Measurements from ENCODE around the gene LYZL1. TPM values are rescaled to one million over a fixed set of nuclear protein-coding genes. Genes with fewer than 3 reads are reported as not detected.
"Not testable (repeated sequence)": the region's sequence is repeated elsewhere in the genome, so short reads cannot be mapped to it uniquely, and the experiment has no call there.

LYZL1 gene
- not detected for total RNA-seq
- long read RNA-seq = 0 reads

DNA sequence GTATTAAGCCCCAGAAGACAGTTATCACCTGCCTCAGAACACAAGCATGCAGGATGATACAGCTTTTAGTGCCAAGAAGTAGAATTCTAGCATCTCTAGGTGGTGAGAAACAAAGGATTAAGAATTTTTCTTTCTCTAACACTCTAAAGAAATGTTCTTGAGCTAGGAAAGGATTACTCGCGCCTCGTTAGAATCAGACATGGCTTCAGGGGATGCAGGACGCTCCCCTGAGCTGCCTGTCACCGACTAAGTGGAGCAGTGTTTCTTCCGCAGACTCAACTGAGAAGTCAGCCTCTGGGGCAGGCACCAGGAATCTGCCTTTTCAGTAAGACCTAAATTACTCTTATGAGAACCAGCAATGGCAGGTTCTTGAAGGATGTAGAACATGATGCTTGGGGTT, at the start of gene LYZL1:
Gene LYZL1 (plus strand): TSS at position 165 of the 400 bp plus-strand sequence. CDS start 2,798 bp downstream, outside the sequence.
- H3K9me3 ChIP-seq; H3K27ac ChIP-seq; DNase-seq; H3K27me3 ChIP-seq; ATAC-seq; H3K4me1 ChIP-seq; H3K4me3 ChIP-seq; intact Hi-C loops (cut with DNase I); H3K36me3 ChIP-seq: not testable (repeated sequence)

DNA sequence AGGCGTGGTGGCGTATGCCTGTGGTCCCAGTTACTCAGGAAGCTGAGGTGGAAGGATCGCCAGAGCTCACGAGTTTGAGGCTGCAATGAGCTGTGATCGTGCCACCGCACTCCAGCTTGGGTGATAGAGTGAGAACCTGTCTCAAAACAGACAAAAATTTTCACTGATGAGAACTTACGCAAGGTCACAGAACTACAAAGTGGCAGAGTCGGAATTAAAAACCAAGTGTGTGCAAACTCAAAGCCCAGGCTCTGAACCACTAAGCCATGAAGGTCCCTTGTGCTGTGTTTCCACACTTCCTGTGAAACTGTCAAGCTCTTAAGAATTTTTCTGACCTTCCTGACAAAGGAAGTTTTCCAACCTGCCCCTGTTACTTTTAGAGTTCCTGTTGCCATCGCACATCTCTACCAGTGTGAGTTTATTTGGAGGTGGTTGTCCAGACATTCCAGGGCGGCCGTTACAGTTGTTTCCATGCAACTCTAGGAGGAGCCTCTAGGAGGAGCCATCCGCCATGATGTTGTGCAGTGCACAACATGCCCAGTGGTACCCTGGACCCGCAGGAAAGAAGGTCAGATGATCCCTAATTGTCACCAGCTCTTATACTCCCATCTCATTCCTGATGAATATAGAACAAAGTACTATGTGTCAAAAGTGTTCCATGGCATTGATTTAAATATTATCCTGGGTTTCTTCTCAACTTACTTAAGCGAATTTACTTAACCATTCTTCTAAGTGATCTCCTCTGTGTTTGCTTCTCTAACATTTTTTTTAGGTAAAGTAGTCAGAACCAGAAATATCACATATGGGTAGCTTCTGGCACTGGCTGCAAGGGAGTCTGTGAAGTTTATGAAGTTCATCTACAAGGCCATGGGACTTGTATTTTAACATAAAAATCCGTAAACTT, 49.0 kb upstream of the LYZL1 start:
- Histone ChIP-seq H3K27ac (no peak overlapping the region), H3K4me1 (no peaks in the 10 kb centered on the region), H3K4me3 (no peak overlapping the region), H3K9me3 (no peaks in the 10 kb centered on the region), H3K27me3 (no peaks in the 10 kb centered on the region), H3K36me3 (no peaks in the 10 kb centered on the region)
- intact Hi-C loops (cut with DNase I) = no loop called here
- no peak for DNase-seq
- ATAC-seq = peak; percentile 64
- TF ChIP-seq, protein P1, sequence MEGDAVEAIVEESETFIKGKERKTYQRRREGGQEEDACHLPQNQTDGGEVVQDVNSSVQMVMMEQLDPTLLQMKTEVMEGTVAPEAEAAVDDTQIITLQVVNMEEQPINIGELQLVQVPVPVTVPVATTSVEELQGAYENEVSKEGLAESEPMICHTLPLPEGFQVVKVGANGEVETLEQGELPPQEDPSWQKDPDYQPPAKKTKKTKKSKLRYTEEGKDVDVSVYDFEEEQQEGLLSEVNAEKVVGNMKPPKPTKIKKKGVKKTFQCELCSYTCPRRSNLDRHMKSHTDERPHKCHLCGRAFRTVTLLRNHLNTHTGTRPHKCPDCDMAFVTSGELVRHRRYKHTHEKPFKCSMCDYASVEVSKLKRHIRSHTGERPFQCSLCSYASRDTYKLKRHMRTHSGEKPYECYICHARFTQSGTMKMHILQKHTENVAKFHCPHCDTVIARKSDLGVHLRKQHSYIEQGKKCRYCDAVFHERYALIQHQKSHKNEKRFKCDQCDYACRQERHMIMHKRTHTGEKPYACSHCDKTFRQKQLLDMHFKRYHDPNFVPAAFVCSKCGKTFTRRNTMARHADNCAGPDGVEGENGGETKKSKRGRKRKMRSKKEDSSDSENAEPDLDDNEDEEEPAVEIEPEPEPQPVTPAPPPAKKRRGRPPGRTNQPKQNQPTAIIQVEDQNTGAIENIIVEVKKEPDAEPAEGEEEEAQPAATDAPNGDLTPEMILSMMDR (IDR thresholded peaks at IDR 0.05) = peak; percentile 32

DNA sequence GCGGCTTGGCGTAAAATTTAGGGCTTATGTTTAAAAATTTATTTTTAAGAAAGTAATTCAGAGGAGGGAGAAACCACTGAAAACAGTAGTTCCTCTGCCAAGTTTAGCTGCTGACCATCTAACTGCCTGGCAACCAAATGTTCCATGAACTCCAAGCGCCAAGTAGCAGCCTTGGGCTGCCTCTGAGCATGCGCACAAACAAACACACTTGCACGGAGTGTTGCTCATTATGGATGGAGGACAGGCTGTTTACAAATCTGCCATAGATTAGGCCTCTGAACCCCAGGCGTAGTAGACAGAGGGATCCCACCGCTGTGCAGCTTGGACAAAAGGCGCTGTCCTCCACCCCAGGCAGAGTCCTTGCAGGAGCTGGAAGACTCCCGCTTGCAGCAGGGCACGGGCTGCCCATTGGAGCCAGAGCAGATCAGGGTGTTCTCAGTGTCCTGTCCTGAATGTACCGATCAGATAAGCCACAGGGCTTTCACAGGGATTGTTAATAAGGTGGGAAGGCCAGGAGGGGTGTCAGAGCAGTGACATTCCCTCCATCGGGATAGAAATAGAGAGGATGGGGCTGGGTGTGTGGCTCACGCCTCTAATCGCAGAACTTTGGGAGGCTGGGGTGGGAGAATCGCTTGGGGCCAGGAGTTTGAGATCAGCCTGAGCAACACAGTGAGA, 47.7 kb upstream of the LYZL1 start:
- Histone ChIP-seq H3K4me3 (no peak overlapping the region), H3K27ac (no peak overlapping the region), H3K9me3 (no peaks in the 10 kb centered on the region), H3K27me3 (peaks cover 6% of the 10 kb centered on the region), H3K36me3 (no peaks in the 10 kb centered on the region), H3K4me1 (no peaks in the 10 kb centered on the region)
- no peak for DNase-seq
- TF ChIP-seq, protein P1 (IDR thresholded peaks at IDR 0.05) = no peak
- intact Hi-C loops (cut with DNase I) = no loop called here
- ATAC-seq = no peak

DNA sequence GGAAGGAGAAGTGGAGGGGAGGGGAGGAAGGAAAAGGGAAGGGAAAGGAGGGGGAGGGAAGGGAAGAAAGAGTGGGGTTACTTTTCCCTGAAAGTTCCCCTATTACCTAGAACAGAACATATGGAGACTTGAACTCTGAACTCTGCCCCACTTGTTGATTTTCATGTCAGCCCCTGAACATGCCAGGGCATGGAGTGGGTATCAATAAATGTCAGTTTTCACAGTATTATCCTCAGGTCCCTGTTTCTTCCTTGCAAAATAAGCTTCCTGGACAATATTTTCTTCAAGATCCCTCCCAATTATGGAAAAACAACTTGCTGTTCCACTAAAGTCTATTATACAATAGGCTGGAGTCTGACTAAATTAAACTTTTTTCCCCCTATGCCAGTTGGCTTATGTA, 46.9 kb upstream of the LYZL1 start:
- no peak for ATAC-seq
- H3K27me3 ChIP-seq = peaks cover 8% of the 10 kb centered on the region
- no peak overlapping the region for H3K4me3 ChIP-seq
- H3K9me3 ChIP-seq = no peaks in the 10 kb centered on the region
- TF ChIP-seq, protein P1 (IDR thresholded peaks at IDR 0.05) = no peak
- H3K36me3 ChIP-seq = no peaks in the 10 kb centered on the region
- intact Hi-C loops (cut with DNase I) = no loop called here
- no peaks in the 10 kb centered on the region for H3K4me1 ChIP-seq
- no peak for DNase-seq
- H3K27ac ChIP-seq = no peak overlapping the region

DNA sequence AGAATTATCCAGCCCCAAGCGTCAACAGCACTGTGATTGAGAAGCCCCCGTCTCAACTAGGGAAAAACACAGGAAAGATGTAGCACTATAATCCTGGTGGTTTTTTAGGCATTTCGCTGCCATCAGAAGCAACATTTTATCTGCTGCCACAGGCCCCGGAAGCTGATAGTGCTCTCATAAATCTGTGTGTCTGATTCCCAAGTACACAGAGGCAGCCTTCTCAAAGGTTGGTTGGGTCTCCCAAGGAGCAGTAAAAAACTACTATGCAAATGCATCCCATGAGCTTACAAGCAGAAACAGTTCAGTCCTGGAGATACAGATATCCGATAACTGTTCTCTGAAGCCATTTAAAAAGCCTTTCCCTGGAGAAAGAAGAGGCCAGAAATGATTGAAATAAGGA, 45.8 kb upstream of the LYZL1 start:
- ATAC-seq = no peak
- TF ChIP-seq, protein P1 (IDR thresholded peaks at IDR 0.05) = no peak
- intact Hi-C loops (cut with DNase I) = no loop called here

DNA sequence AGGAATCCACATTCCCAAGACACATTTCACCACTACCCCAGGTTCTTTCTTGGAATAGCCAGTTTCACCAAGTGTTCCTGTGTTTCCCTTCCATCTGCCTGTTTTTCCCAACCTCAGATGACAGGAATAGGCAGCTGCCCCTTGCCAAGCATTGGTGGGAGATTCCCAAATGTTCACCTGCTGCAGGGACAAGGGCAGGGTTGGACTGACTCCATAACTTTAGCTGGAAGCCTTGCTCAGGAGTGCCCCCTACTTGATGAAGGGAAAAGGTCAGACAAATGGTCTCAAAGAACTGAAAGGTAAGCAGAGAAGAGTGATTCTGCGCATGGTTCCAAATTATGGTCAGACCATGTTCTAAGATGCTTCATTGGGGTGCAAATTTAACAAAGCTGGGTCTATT, 45.1 kb upstream of the LYZL1 start:
- ATAC-seq (peak; percentile 53), DNase-seq (no peak)
- intact Hi-C loops (cut with DNase I) = no loop called here

More for the DNA sequence above, 45.8 kb upstream of the LYZL1 start:
- no peaks in the 10 kb centered on the region for H3K4me1 ChIP-seq
- DNase-seq = no peak
- H3K27ac ChIP-seq = no peak overlapping the region
- no peaks in the 10 kb centered on the region for H3K36me3 ChIP-seq
- no peak overlapping the region for H3K4me3 ChIP-seq
- H3K27me3 ChIP-seq = peaks cover 8% of the 10 kb centered on the region
- no peaks in the 10 kb centered on the region for H3K9me3 ChIP-seq

More for the DNA sequence above, 45.1 kb upstream of the LYZL1 start:
- TF ChIP-seq, protein P1 (IDR thresholded peaks at IDR 0.05) = peak; percentile 31
- Histone ChIP-seq H3K36me3 (no peaks in the 10 kb centered on the region), H3K9me3 (no peaks in the 10 kb centered on the region), H3K4me3 (no peak overlapping the region), H3K27ac (no peak overlapping the region), H3K4me1 (no peaks in the 10 kb centered on the region), H3K27me3 (peaks cover 8% of the 10 kb centered on the region)

All from upper lobe of right lung (tissue), 1 donor.